SK-N-SH (cell line): ENCODE results near the gene LGI4. TPM values are rescaled to one million over a fixed set of nuclear protein-coding genes. Genes with fewer than 3 reads are reported as not detected.

Experiments
- CTCF ChIA-PET: fragments of 300-600, 350-600 bp; formaldehyde crosslinking; extraction: SDS; loops from one replicate; lab custom pipeline; 2021; lab: Yijun Ruan, JAX
- POLR2A ChIA-PET: fragments of 350-600 bp; sonication (Branson Sonifier 250); formaldehyde crosslinking; extraction: SDS; loops from one replicate; lab custom pipeline; 2020; ENCODE audit warnings: antibody characterized with exemption, inconsistent platforms; lab: Yijun Ruan, JAX
- DNase-seq: peaks from one replicate; pipeline ENCODE4 v3.0.0; 2012
- H2AFZ ChIP-seq: fragments of 200-600 bp; sonication (generic); 2 replicates; pipeline ENCODE4 v1.8.1; 2016; ENCODE audit warnings: antibody characterized with exemption, mild to moderate bottlenecking, low read depth
- H3F3A ChIP-seq: fragments of 200-600 bp; sonication (generic); replicated peaks from 2 replicates; pipeline ENCODE3; 2016; ENCODE audit warnings: antibody characterized with exemption, mild to moderate bottlenecking; ENCODE audit not compliant: insufficient read depth
- H3K27ac ChIP-seq, 2 experiments: fragments of 200-500 bp in 1 of 2; fragments of 200-600 bp in 1 of 2; sonication (Bioruptor generic) in 1 of 2; sonication (generic), shearing (Covaris generic) in 1 of 2; 2 replicates each; pipeline versions ENCODE4 v1.5.1 to v1.6.1; 2014 to 2016; ENCODE audit warnings: low read depth in 2 of 2, inconsistent platforms in 1 of 2, low read length in 1 of 2, mild to moderate bottlenecking in 1 of 2, mixed read lengths in 1 of 2
- H3K27me3 ChIP-seq: fragments of 200-600 bp; sonication (generic), shearing (Covaris generic); 2 replicates; pipeline ENCODE4 v1.6.1; 2016; ENCODE audit warnings: mixed run types; ENCODE audit not compliant: insufficient read depth
- H3K36me3 ChIP-seq, 2 experiments: fragments of 200-500 bp in 1 of 2; fragments of 200-600 bp in 1 of 2; sonication (Bioruptor generic) in 1 of 2; sonication (generic) in 1 of 2; replicated peaks in 1 of 2; 2 replicates each; pipeline versions ENCODE3 to v1.5.1; 2014 to 2016; ENCODE audit warnings: low read length in 1 of 2, mild to moderate bottlenecking in 1 of 2; ENCODE audit not compliant: insufficient read depth in 2 of 2, control insufficient read depth in 1 of 2
- H3K4me1 ChIP-seq, 2 experiments: fragments of 200-500 bp in 1 of 2; fragments of 200-600 bp in 1 of 2; sonication (Bioruptor generic) in 1 of 2; sonication (generic), shearing (Covaris generic) in 1 of 2; 2 replicates each; pipeline versions ENCODE4 v1.5.1 to v1.6.1; 2014 to 2016; ENCODE audit warnings: low read depth in 1 of 2, low read length in 1 of 2, mixed run types in 1 of 2; ENCODE audit not compliant: insufficient read depth in 2 of 2, control insufficient read depth in 1 of 2
- H3K4me2 ChIP-seq: fragments of 200-600 bp; sonication (generic), shearing (Covaris generic); 2 replicates; pipeline ENCODE4 v1.6.1; 2017; ENCODE audit warnings: mixed run types
- H3K4me3 ChIP-seq, 2 experiments: fragments of 200-500 bp in 1 of 2; fragments of 200-600 bp in 1 of 2; sonication (Bioruptor generic) in 1 of 2; sonication (generic), shearing (Covaris generic) in 1 of 2; 2 replicates each; pipeline versions ENCODE4 v1.5.1 to v1.8.1; 2014 to 2016; ENCODE audit warnings: low read depth in 2 of 2, inconsistent platforms in 1 of 2, low read length in 1 of 2, mild to moderate bottlenecking in 1 of 2, mixed read lengths in 1 of 2, moderate library complexity in 1 of 2
- H3K79me2 ChIP-seq: fragments of 200-600 bp; sonication (generic); 2 replicates; pipeline ENCODE4 v1.8.1; 2017; ENCODE audit warnings: mild to moderate bottlenecking; ENCODE audit not compliant: insufficient read depth
- H3K9ac ChIP-seq: fragments of 200-600 bp; sonication (generic); 2 replicates; pipeline ENCODE4 v1.6.1; 2017; ENCODE audit warnings: mixed run types
- H3K9me2 ChIP-seq: fragments of 200-600 bp; sonication (generic); 2 replicates; pipeline ENCODE4 v1.6.1; 2017; ENCODE audit warnings: mixed run types
- H3K9me3 ChIP-seq: fragments of 200-600 bp; sonication (generic); 2 replicates; pipeline ENCODE4 v1.6.1; 2017; ENCODE audit warnings: mixed run types, mild to moderate bottlenecking, moderate library complexity
- H4K20me1 ChIP-seq: fragments of 200-600 bp; sonication (generic); 2 replicates; pipeline ENCODE4 v1.6.1; 2017; ENCODE audit warnings: mild to moderate bottlenecking, mixed run types; ENCODE audit not compliant: insufficient read depth
- EZH2phosphoT487 ChIP-seq: fragments of 200-600 bp; sonication (generic); IDR thresholded peaks from 2 replicates; pipeline ENCODE4 v1.6.1; 2017; ENCODE audit warnings: low read depth, mixed run types, mild to moderate bottlenecking, antibody characterized with exemption, moderate library complexity, borderline replicate concordance
- FOSL2 ChIP-seq: IDR thresholded peaks from 2 replicates; pipeline ENCODE4 v1.4.0; 2012; ENCODE audit warnings: low read depth, mild to moderate bottlenecking, moderate library complexity, borderline replicate concordance
- FOXM1 ChIP-seq: IDR thresholded peaks from 2 replicates; pipeline ENCODE4 v1.4.0; 2012; ENCODE audit warnings: low read depth, mild to moderate bottlenecking
- MEF2A ChIP-seq: IDR thresholded peaks from 2 replicates; pipeline ENCODE4 v1.4.0; 2012; ENCODE audit warnings: low read depth, borderline replicate concordance
- NRF1 ChIP-seq: IDR thresholded peaks from 2 replicates; pipeline ENCODE4 v1.6.1; 2012; ENCODE audit warnings: low read depth, mild to moderate bottlenecking, low read length
- RAD21 ChIP-seq: IDR thresholded peaks from 2 replicates; pipeline ENCODE4 v1.6.1; 2012; ENCODE audit warnings: mild to moderate bottlenecking, low read length
- SIN3A ChIP-seq: IDR thresholded peaks from 2 replicates; pipeline ENCODE4 v1.6.1; 2012; ENCODE audit warnings: low read depth, mild to moderate bottlenecking, low read length, moderate library complexity, borderline replicate concordance
- USF2 ChIP-seq: fragments of 150-350 bp; IDR thresholded peaks from 2 replicates; pipeline ENCODE4 v1.6.1; 2017; ENCODE audit warnings: antibody characterized with exemption, low read length, low read depth, borderline replicate concordance
- WGBS: methylation state at CpG from one replicate; pipeline ENCODE4 v1.1.6; 2017; ENCODE audit warnings: low lambda C conversion rate; 5-methylcytosine and 5-hydroxymethylcytosine counted together
- polyA plus RNA-seq, 3 experiments: library from polyadenylated mRNA; depleted of rRNA; stranded (reverse); fragments of >200 nt; gene quantifications; 2 replicates each; pipeline ENCODE4 v1.2.3, GENCODE V29; 2012

The LGI4 gene
- 0.05 and 0.15 TPM in 2 replicates for polyA plus RNA-seq (2012; rRNA removed)
- 0.03 TPM in 1 of 2 replicates, not detected in the other for polyA plus RNA-seq (2012; cell fraction: cytosol; rRNA removed)
- 1.1 and 1.2 TPM in 2 replicates for polyA plus RNA-seq (2012; cell fraction: nucleus; rRNA removed)

- Histone ChIP-seq H3K4me3 (no peak within 1 kb of the TSS), H3K4me1 (peaks cover 0 to 6% of the 10 kb centered on the region in 2 experiments; a peak in 1 of 4 replicates), H3K9me3 (no peaks in the 10 kb centered on the region)
- WGBS, result 74% methylated on average over 15 of the region's 15 CpGs
- DNase-seq, result no peak
- TF ChIP-seq FOXM1, result no peak
- no peak for TF ChIP-seq RAD21
- no peak for TF ChIP-seq EZH2phosphoT487
- no peak for TF ChIP-seq FOSL2
- TF ChIP-seq USF2, result no peak
- no peak for TF ChIP-seq MEF2A
- TF ChIP-seq NRF1, result no peak
- TF ChIP-seq, all 33 proteins: peak for 0
- Histone ChIP-seq H3K4me2 (no peak within 1 kb of the TSS), H3K9ac (no peak within 1 kb of the TSS), H3K79me2 (no peaks in the 10 kb centered on the region), H3K9me2 (no peaks in the 10 kb centered on the region), H2AFZ (no peak within 1 kb of the TSS), H3K36me3 (no peaks in the 10 kb centered on the region), H3K27me3 (peaks cover 15% of the 10 kb centered on the region; the same call in 1 of the 2 replicates), H3K27ac (no peak within 1 kb of the TSS), H3F3A (no peaks in the 10 kb centered on the region), H4K20me1 (no peaks in the 10 kb centered on the region)
- POLR2A ChIA-PET, result no interaction called here
- CTCF ChIA-PET, result interaction anchor here (0.6 to 5.4 kb wide), 21 partner anchors 10 to 404 kb away, joined by 3 to 66 read pairs (median 8); partner anchors contain the start of gene FXYD3
Observed at GRCh38 chr19:35134601-35135242, at the start of gene LGI4. Gene LGI4, minus strand, starts transcription at chr19:35135059. Its CDS starts 379 bp downstream, at chr19:35134680.

DNA sequence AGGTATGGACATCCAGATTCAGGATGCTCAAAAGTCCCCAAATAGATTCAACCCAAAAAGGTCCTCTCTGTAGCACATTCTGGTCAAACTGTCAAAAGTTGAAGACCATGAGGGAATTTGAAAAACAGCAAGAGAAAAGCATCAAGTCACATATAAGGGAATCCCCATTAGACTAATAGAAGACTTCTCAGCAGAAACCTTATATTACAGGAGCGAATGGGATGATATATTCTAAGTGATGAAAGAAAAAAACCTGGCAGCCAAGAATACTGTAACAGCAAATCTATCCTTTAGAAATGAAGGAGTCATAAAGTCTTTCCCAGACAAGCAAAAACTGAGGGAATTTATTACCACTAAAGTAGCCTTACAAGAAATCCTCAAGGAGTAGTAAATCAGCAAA is 49.4 kb upstream of the LGI4 start:
- H3K79me2 ChIP-seq, result no peaks in the 10 kb centered on the region
- DNase-seq, result no peak
- CTCF ChIA-PET, result no interaction called here
- no peak overlapping the region for H2AFZ ChIP-seq
- no peaks in the 10 kb centered on the region for H3K9me2 ChIP-seq
- no peaks in the 10 kb centered on the region for H3K36me3 ChIP-seq
- peaks cover 12% of the 10 kb centered on the region; the same call in 1 of the 2 replicates for H3K27me3 ChIP-seq
- 4% methylated on average over 1 of the region's 1 CpG for WGBS
- no peak overlapping the region for H3K27ac ChIP-seq
- POLR2A ChIA-PET, result no interaction called here
- peaks cover 3% of the 10 kb centered on the region; the same call in 1 of the 2 replicates for H3K9me3 ChIP-seq
- TF ChIP-seq USF2, result no peak
- TF ChIP-seq RAD21, result no peak
- TF ChIP-seq SIN3A, result no peak
- TF ChIP-seq, all 33 proteins: peak for 0
- no peak overlapping the region for H3K4me3 ChIP-seq
- H3K4me1 ChIP-seq, result no peaks in the 10 kb centered on the region
- H3F3A ChIP-seq, result no peaks in the 10 kb centered on the region
- no peaks in the 10 kb centered on the region for H4K20me1 ChIP-seq
- no peak overlapping the region for H3K9ac ChIP-seq
- H3K4me2 ChIP-seq, result no peak overlapping the region
